ENCODE measurements around the gene DDC. TPM values are rescaled to one million over a fixed set of nuclear protein-coding genes. Genes with fewer than 3 reads are reported as not detected.

DDC gene
- total and polyA plus RNA-seq, 9 donors, result 0.24 to 3.3 (median 0.72) TPM

- Histone ChIP-seq H3K4me1 (ENCODE audit: insufficient read depth) (peaks cover 18% of the 10 kb centered on the region), H3K4me3 (no peak overlapping the region), H3K36me3 (no peaks in the 10 kb centered on the region), H3K27me3 (no peaks in the 10 kb centered on the region), H3K27ac (no peak overlapping the region), H3K9me3 (no peaks in the 10 kb centered on the region)
- intact Hi-C loops (cut with DNase I), result loop anchor here in 1 of 4 donors (2.0 kb wide), 1 partner anchor 51 kb away; no protein-coding TSS in a partner anchor
- no peak for DNase-seq
- WGBS, 3 donors, result 84 to 89% (median 85%) methylated on average over 9 of the region's 9 CpGs
- TF ChIP-seq EP300 (IDR thresholded peaks at IDR 0.05) (no peak), CTCF (IDR thresholded peaks at IDR 0.05) (no peak), POLR2A (IDR thresholded peaks at IDR 0.05) (no peak)
Observed at GRCh38 chr7:50555594-50556140, 9.5 kb downstream of the DDC start.

GRCh38 chr7:50554431-50555322, 10.5 kb downstream of the DDC start:
- no peak overlapping the region for H3K4me3 ChIP-seq
- H3K4me1 ChIP-seq (ENCODE audit: insufficient read depth), result peaks cover 16% of the 10 kb centered on the region
- no peaks in the 10 kb centered on the region for H3K27me3 ChIP-seq
- no peak overlapping the region for H3K27ac ChIP-seq
- no peaks in the 10 kb centered on the region for H3K9me3 ChIP-seq
- no peaks in the 10 kb centered on the region for H3K36me3 ChIP-seq
- 87 to 91% (median 88%) methylated on average over 14 of the region's 14 CpGs for WGBS, 3 donors
- no peak for DNase-seq
- no peak for TF ChIP-seq EP300 (IDR thresholded peaks at IDR 0.05)
- TF ChIP-seq CTCF (IDR thresholded peaks at IDR 0.05), result no peak
- no peak for TF ChIP-seq POLR2A (IDR thresholded peaks at IDR 0.05)
- intact Hi-C loops (cut with DNase I), result loop anchor here in 1 of 4 donors (2.0 kb wide), 1 partner anchor 52 kb away; no protein-coding TSS in a partner anchor

- TF ChIP-seq EP300 (IDR thresholded peaks at IDR 0.05) (no peak), POLR2A (IDR thresholded peaks at IDR 0.05) (no peak), CTCF (IDR thresholded peaks at IDR 0.05) (no peak)
- H3K27me3 ChIP-seq, result no peaks in the 10 kb centered on the region
- H3K27ac ChIP-seq, result no peak overlapping the region
- no peaks in the 10 kb centered on the region for H3K36me3 ChIP-seq
- H3K4me3 ChIP-seq, result no peak overlapping the region
- no peak for DNase-seq
- no peaks in the 10 kb centered on the region for H3K9me3 ChIP-seq
- H3K4me1 ChIP-seq (ENCODE audit: insufficient read depth), result peaks cover 14% of the 10 kb centered on the region
- intact Hi-C loops (cut with DNase I), result loop anchor here in 1 of 4 donors (2.0 kb wide), 1 partner anchor 53 kb away; no protein-coding TSS in a partner anchor
- 46 to 50% (median 49%) methylated on average over 3 of the region's 3 CpGs for WGBS, 3 donors
Observed at GRCh38 chr7:50553973-50554372, 11.2 kb downstream of the DDC start.

GRCh38 chr7:50552921-50553320, 12.3 kb downstream of the DDC start:
- Histone ChIP-seq H3K27me3 (no peaks in the 10 kb centered on the region), H3K9me3 (no peaks in the 10 kb centered on the region), H3K27ac (no peak overlapping the region), H3K36me3 (no peaks in the 10 kb centered on the region), H3K4me3 (no peak overlapping the region), H3K4me1 (ENCODE audit: insufficient read depth) (peaks cover 8% of the 10 kb centered on the region)
- intact Hi-C loops (cut with DNase I), result no loop called here
- peak; percentile 33 to 53 (median 36) for DNase-seq
- WGBS, 3 donors, result 2 to 11% (median 4%) methylated on average over 4 of the region's 4 CpGs
- TF ChIP-seq CTCF (IDR thresholded peaks at IDR 0.05) (no peak), POLR2A (IDR thresholded peaks at IDR 0.05) (no peak), EP300 (IDR thresholded peaks at IDR 0.05) (no peak)

All from ovary (tissue), 9 donors.